ENCODE measurements around the gene SRL.
"Not testable (repeated sequence)": the region's sequence is repeated elsewhere in the genome, so short reads cannot be mapped to it uniquely, and the experiment has no call there.

DNA sequence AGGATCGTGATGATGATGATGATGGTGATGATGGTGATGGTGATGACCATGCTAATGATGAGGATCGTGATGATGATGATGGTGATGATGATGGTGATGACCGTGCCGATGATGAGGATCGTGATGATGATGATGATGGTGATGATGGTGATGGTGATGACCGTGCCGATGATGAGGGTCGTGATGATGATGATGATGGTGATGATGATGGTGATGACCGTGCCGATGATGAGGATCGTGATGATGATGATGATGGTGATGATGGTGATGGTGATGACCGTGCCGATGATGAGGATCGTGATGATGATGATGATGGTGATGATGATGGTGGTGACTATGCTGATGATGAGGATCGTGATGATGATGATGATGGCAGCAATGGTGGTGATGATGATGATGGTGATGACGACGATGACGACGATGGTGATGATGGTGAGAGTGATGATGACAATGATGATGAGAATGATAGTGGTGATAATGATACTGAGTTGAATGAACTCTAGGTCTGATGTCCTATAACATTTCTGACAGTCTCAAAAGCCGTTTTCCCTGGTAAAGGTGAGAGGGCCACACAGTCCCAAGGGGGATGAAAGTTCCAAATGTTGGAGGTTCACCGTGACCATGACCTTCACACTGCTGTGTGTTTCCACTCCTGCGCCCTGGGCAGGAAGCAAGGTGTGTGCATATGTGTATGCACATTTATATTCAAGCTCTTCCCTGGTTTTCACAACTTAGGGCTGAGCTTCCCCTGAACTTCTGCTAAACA is 30.3 kb downstream of the SRL start:
- TF ChIP-seq TAF1 (IDR thresholded peaks at IDR 0.05; ENCODE audit: borderline replicate concordance, low read depth, low read length); POLR2A (IDR thresholded peaks at IDR 0.05; ENCODE audit: low read depth, low read length); POLR2AphosphoS5 (IDR thresholded peaks at IDR 0.05; ENCODE audit: low read depth, low read length): not testable (repeated sequence)

Data from GM12892 (cell line).